HG03558 (cell line): ENCODE results near the gene ROPN1B.

ENCODE experiments used
- ATAC-seq: cut with Tn5 transposase; IDR thresholded peaks from one replicate; pipeline ENCODE4 v1.9.1; 2021; ENCODE audit warnings: moderate number of reproducible peaks; ENCODE audit not compliant: unreplicated experiment; ENCODE audit errors: extremely low read depth

ROPN1B gene

GRCh38 chr3:126026277-126026751, 57.3 kb downstream of the ROPN1B start:
- no peak for ATAC-seq

GRCh38 chr3:126026761-126027160, 57.8 kb downstream of the ROPN1B start:
- ATAC-seq: no peak

DNA sequence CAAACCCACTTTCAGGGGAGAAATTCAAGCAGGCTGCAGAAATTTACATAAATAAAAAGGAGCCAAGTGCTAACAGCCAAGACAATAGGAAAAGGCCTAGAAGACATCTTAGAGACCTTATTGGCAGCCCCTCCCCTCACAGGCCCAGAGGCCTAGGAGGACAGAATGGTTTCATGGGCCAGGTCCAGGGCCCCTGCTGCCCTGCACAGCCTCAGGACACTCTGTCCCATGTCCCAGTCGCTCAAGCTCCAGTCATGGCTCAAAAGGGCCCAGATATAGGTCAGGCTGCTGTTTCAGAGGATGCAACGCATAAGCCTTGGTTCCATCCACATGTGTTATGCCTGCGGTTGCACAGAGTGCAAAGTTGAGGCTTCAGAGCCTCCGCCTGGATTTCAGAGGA, 59.1 kb downstream of the ROPN1B start:
- no peak for ATAC-seq

DNA sequence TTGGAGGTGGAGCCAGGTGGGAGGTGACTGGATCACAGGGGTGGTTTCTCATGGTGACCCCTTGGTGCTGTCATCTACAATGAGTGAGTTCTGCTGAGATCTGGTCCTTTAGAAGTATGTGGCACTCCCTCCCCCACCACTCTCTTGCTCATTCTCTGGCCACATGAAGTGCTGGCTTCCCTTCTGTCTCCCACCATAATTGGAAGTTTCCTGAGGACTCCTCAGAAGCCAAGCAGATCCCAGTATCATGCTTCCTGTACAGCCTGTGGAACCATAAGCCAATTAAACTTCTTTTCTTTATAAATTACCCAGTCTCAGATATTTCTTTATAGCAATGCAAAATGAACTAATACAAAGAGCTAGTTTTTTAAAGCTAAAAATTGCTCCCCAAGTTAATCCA, 60.3 kb downstream of the ROPN1B start:
- no peak for ATAC-seq

DNA sequence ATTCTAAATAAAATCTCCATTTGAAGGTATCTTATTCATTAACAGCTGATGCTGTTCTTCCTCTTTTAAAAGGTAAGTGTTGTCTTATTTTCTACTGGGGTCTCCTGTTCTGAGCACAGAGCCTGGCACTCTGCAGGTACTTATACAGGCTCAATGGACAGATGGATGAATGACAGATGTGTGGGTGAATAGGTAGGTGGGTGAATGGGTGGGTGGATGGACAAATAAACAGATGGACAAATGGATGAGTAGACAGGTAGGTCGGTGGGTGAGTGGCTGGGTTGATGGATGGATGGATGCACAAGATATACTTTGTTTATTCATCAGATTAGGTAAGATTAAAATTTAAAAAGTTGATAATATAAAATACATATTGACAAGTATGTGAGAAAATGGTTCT, 61.5 kb downstream of the ROPN1B start:
- ATAC-seq: no peak

- ATAC-seq: no peak
Observed at GRCh38 chr3:126031981-126032471, 63.0 kb downstream of the ROPN1B start.
